Stimulated activated CD4-positive, alpha-beta T cell treated with anti-CD3 and anti-CD28 coated beads, Interleukin-15, amount 100 ng/mL, for 24 hours (primary cell): ENCODE results near the gene AQP1.

ENCODE experiments used
- DNase-seq: peaks from one replicate; pipeline ENCODE4 v3.0.0-alpha.2; 2020

The AQP1 gene

GRCh38 chr7:30886608-30887011 lies 25.0 kb upstream of the AQP1 start:
- DNase-seq: no peak

- no peak for DNase-seq
Observed at GRCh38 chr7:30887464-30887872, 24.2 kb upstream of the AQP1 start.

- DNase-seq: no peak
Observed at GRCh38 chr7:30888747-30889146, 22.9 kb upstream of the AQP1 start.

GRCh38 chr7:30890226-30890625 lies 21.4 kb upstream of the AQP1 start:
- no peak for DNase-seq

- DNase-seq: no peak
Observed at GRCh38 chr7:30893357-30893756, 18.3 kb upstream of the AQP1 start.

- no peak for DNase-seq
Observed at GRCh38 chr7:30894009-30894408, 17.6 kb upstream of the AQP1 start.

- no peak for DNase-seq
Observed at GRCh38 chr7:30894866-30895605, 16.6 kb upstream of the AQP1 start.

GRCh38 chr7:30896036-30896435 lies 15.6 kb upstream of the AQP1 start:
- DNase-seq: no peak

GRCh38 chr7:30896783-30897637 lies 14.6 kb upstream of the AQP1 start:
- no peak for DNase-seq

GRCh38 chr7:30897770-30898169 lies 13.9 kb upstream of the AQP1 start:
- DNase-seq: no peak

- no peak for DNase-seq
Observed at GRCh38 chr7:30898411-30898810, 13.2 kb upstream of the AQP1 start.

- no peak for DNase-seq
Observed at GRCh38 chr7:30899066-30899465, 12.6 kb upstream of the AQP1 start.

GRCh38 chr7:30899630-30900029 lies 12.0 kb upstream of the AQP1 start:
- DNase-seq: no peak

- no peak for DNase-seq
Observed at GRCh38 chr7:30900053-30900452, 11.6 kb upstream of the AQP1 start.

- DNase-seq: no peak
Observed at GRCh38 chr7:30900803-30901362, 10.8 kb upstream of the AQP1 start.

- no peak for DNase-seq
Observed at GRCh38 chr7:30901856-30902255, 9.8 kb upstream of the AQP1 start.

- DNase-seq: no peak
Observed at GRCh38 chr7:30902466-30902865, 9.2 kb upstream of the AQP1 start.

GRCh38 chr7:30903146-30903545 lies 8.5 kb upstream of the AQP1 start:
- no peak for DNase-seq

GRCh38 chr7:30904561-30904960 lies 7.1 kb upstream of the AQP1 start:
- no peak for DNase-seq

- no peak for DNase-seq
Observed at GRCh38 chr7:30905078-30906012, 6.3 kb upstream of the AQP1 start.

- DNase-seq: no peak
Observed at GRCh38 chr7:30906014-30906413, 5.6 kb upstream of the AQP1 start.

GRCh38 chr7:30906515-30907240 lies 5.0 kb upstream of the AQP1 start:
- DNase-seq: no peak
